Fibroblast of gingiva (primary cell): ENCODE measurements around the gene RAD23A.
"Not testable (repeated sequence)": the region's sequence is repeated elsewhere in the genome, so short reads cannot be mapped to it uniquely, and the experiment has no call there.

Experiments used
- DNase-seq: peaks from one replicate; pipeline ENCODE4 v3.0.0-alpha.2; 2011; ENCODE audit warnings: low read depth

Gene RAD23A

DNA sequence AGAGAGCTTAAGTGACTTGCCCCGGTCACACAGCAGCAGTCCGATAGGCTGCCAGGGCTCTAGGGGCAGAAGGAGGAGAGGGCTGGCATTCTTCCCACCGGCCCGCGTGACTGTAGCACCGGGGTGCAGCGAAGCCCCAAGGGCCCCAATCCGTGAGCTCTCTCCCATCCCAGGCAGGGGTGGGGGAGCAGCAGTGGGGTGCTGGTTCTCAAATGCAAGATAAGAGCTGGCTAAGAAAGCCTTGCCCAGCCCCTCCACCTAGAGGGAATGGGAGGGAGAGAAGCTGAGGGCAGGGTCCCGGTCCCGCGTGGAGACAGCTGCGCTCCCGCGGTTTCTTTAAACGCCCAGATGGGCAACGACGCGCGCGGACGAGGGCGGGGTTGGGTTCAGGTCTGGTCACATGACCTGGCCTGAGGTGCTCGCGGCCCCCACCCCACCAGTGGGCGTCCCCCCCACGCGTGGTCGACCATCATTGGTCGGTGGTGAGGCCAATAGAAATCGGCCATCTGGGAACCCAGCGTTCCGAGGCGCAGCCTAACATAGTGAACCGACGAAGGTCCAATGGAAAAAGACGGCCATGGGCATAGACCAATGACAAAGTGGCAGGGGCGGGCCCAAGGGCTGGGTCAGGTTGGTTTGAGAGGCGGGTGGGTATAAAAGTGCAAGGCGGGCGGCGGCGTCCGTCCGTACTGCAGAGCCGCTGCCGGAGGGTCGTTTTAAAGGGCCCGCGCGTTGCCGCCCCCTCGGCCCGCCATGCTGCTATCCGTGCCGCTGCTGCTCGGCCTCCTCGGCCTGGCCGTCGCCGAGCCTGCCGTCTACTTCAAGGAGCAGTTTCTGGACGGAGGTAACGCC is 7.5 kb upstream of the RAD23A start, which contains the start of gene CALR:
TSS of gene CALR (plus strand) at position 683 of the 852 bp plus-strand sequence. CDS start at position 754, 71 bp downstream.
- DNase-seq = peak; percentile 100

DNA sequence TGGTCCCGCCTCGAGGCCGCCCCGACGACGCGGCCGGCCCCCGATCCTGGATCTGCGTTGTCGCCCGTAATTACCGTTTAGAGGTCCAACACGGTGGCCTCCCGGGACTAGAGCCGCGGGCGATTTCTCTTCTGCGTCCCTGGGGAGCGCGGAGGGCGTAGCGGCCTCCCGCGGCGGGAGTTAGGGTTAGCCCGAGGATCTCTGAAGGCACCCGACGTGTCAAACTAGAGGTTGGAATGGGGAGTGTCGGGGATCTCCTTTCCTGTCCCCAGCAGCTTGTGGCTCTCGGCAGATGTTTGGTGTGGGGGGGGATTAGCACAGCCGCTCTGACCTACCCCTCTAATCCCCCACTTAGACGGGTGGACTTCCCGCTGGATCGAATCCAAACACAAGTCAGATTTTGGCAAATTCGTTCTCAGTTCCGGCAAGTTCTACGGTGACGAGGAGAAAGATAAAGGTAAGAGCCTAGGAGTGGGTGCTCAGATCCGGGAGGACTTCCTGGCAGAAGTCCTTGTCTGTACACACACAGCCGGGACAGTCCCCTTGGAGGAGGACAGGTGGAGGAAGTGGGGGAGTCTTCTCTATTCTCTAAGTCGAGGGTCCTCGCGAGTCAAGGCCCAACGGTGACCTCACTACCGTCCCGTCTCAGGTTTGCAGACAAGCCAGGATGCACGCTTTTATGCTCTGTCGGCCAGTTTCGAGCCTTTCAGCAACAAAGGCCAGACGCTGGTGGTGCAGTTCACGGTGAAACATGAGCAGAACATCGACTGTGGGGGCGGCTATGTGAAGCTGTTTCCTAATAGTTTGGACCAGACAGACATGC is 6.7 kb upstream of the RAD23A start:
- peak; percentile 55 for DNase-seq

DNA sequence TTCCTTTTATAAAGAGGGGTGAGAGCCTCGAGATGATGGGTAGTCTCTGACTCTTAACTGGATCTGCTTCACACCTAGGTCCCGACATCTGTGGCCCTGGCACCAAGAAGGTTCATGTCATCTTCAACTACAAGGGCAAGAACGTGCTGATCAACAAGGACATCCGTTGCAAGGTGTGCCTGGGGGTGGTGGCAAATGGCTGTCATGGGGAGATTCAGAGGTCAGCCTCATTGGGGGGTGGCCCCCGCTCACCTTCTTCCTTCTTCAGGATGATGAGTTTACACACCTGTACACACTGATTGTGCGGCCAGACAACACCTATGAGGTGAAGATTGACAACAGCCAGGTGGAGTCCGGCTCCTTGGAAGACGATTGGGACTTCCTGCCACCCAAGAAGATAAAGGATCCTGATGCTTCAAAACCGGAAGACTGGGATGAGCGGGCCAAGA is 5.7 kb upstream of the RAD23A start:
- no peak for DNase-seq

DNA sequence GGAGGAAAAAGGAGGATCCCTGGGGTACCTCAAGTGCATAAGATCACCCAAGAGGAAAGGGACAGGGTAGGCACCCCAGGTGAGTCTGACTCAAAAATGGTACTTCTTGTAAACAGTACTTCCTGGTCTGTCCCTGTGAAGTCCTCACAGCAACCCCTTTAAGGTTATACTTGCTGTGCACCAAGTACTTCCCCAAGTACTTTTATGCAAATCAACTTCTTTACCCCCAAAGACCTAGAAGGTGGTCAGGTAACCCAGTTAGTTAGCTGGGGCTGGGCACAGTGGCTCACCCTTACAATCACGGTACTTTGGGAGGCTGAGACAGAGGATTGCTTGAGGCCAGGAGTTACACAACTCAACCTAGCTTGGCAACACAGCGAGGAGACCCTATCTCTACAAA is 4.8 kb upstream of the RAD23A start:
- DNase-seq = no peak

DNA sequence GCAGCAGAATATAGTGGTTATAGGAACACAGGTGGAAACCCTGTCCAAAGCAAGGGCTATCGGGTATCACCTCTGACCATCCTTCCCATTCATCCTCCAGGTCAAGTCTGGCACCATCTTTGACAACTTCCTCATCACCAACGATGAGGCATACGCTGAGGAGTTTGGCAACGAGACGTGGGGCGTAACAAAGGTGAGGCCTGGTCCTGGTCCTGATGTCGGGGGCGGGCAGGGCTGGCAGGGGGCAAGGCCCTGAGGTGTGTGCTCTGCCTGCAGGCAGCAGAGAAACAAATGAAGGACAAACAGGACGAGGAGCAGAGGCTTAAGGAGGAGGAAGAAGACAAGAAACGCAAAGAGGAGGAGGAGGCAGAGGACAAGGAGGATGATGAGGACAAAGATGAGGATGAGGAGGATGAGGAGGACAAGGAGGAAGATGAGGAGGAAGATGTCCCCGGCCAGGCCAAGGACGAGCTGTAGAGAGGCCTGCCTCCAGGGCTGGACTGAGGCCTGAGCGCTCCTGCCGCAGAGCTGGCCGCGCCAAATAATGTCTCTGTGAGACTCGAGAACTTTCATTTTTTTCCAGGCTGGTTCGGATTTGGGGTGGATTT is 2.1 kb upstream of the RAD23A start:
- no peak for DNase-seq

DNA sequence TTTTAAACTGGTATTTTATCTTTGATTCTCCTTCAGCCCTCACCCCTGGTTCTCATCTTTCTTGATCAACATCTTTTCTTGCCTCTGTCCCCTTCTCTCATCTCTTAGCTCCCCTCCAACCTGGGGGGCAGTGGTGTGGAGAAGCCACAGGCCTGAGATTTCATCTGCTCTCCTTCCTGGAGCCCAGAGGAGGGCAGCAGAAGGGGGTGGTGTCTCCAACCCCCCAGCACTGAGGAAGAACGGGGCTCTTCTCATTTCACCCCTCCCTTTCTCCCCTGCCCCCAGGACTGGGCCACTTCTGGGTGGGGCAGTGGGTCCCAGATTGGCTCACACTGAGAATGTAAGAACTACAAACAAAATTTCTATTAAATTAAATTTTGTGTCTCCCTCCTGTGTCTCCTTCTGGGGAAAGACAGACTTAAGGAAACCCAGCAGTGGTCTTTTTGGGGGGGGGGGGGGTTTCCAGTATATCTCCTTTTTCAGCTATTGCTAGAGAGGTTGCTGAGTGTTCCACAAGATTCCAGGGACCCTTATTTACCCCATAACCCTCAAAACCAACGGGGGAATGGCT is 1.5 kb upstream of the RAD23A start:
- no peak for DNase-seq

DNA sequence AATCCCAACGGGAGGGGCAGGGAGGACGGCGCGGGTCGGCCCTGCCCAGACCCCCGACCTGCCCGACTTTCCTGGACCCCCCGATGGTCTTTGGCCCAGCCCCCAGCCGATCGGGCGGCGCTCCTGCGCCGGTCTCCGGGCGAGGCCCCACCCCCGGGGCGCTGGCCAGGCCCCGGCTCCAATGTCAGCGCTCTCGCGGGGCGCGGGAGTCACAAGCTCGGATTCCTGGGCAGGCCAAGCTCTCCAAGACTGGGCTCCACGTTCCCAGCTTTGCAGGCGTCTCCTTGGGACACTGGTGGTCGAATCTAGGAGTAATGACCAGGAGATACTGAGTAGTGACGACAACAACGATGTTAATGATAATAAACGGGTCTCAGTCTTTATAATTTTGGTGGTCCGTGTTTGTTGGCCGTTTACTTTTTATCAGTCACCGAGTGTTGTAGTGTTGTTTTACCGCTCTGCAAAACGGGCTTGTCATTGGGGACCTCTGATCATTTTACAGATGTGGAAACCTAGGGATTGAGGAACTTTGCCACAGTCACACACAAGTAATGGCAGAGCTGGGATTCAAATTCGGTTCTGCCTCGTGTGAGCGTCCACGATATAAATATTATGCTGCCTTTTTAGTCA is 545 bp downstream of the RAD23A start:
- DNase-seq = peak; percentile 85

DNA sequence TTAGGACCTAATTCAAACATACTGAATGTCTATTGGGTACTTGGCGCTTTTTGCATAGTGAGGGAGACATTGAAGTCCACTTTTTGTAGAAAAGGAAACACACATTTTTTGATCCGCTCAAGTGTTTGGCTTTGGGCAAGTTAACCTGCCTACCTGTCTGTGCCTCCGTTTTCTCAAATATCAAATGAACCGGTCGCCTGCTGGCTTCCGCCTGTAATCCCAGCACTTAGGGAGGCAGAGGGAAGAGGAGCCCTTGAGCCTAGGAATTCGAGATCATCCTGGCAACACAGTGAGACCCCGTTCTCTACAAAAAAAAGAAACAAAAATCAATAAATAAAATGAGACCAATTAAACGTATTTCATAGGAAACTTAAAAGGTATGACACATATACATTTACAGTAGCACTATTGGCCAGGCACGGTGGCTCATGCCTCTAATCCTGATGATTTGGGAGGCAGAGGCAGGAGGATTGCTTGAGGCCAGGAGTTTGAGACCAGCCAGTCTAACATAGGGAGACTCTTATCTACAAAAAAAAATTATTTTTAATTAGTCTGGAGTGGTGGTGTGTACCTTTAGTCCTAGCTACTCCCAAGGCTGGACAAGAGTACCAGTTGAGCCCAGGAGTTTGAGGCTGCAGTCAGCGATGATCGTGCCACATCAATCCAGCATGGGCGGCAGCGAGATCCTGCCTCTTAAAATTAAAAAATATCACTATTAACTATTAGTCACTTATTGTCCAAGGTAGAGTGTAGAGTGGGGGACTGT is 1.3 kb downstream of the RAD23A start:
- DNase-seq = no peak

DNA sequence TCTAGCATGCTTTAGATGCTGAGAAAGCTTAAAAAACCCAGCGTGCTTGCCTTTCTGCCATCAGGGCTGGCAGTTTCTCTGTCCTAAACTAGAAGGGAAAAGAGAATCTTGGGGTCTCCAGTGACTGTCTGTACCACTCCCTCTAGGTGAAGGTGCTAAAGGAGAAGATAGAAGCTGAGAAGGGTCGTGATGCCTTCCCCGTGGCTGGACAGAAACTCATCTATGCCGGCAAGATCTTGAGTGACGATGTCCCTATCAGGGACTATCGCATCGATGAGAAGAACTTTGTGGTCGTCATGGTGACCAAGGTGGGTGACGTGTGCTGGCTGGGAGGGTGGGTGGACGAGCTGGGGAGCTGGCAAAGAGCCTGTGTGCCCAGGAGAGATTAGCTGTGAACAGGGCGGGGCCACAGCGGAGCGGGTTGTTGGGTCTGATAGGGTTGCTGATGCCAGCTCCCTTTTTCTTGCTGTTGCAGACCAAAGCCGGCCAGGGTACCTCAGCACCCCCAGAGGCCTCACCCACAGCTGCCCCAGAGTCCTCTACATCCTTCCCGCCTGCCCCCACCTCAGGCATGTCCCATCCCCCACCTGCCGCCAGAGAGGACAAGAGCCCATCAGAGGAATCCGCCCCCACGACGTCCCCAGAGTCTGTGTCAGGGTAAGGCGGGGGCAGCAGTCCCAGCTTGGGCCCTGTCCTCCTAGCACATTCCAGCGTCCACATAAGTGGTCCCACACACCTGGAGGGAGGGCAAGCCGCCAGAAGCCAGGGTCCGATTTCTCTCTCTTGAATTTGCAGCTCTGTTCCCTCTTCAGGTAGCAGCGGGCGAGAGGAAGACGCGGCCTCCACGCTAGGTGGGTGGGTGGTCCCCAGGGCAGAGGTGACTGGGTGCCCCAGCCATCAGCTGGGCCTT is 2.3 kb downstream of the RAD23A start:
- DNase-seq = no peak

DNA sequence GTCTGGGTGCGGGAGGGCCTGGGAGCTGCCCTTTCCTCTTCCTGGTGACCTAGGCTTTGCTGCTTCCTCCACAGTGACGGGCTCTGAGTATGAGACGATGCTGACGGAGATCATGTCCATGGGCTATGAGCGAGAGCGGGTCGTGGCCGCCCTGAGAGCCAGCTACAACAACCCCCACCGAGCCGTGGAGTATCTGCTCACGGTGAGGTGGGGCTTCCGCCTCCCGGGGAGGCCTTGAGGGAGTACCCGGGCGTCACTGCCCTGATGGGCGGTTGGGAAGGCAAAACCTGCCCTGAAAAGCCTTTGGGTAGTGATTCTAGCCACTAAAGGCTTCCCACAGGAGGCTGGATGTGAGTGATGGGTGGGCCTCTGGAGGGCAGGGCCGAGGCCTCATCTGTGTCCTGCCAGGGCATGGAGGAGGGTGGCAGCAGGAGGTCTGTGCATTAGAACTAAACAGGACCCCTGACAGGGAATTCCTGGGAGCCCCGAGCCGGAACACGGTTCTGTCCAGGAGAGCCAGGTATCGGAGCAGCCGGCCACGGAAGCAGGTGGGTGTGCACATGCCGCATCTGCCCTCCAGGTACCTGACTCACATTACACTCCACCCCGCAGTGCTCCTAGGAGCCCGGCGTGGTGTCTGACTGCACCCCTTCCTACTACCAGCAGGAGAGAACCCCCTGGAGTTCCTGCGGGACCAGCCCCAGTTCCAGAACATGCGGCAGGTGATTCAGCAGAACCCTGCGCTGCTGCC is 3.1 kb downstream of the RAD23A start:
- DNase-seq = no peak

DNA sequence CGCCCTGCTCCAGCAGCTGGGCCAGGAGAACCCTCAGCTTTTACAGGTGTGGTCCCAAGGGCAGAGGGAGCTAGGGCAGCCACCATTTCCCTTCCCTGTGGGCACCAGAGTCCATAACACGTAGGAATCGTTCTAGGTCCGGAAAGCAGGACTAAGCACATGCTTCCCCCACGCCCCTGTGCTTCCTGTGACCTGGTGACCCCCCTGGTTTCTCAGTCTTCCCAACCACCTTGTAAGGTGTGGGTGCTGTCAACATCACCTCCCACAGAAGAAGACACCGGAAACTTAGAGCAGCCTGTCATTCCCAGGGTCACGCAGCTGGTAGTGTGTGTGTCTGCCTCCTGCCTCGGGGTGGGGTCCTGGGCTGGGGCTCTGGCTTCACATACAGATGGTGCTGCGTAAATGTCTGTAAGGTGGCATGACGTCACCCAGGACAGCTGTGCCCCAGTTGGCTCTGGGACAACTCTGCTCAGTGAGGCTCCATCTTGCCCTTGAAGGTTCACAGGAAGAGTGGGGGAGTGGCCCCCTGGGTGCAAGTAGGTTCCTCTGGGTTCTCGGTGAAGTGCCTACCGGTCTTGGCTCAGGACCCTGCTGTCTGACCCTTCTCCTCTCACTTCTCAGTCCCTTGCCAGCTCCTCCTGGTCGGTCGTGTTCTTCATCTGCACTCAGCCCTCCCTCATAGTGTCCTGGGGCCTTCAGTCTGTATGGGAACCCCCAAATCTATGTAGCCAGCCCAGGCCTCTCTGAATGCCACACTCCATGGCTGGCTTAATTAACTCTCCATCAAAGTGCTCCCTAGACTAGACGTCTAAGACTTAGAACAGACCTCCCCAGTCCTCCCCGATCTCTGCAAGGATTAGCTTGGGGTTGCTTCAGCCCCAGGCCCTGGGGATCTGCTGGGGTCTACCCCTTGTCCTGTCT is 4.0 kb downstream of the RAD23A start:
- no peak for DNase-seq

DNA sequence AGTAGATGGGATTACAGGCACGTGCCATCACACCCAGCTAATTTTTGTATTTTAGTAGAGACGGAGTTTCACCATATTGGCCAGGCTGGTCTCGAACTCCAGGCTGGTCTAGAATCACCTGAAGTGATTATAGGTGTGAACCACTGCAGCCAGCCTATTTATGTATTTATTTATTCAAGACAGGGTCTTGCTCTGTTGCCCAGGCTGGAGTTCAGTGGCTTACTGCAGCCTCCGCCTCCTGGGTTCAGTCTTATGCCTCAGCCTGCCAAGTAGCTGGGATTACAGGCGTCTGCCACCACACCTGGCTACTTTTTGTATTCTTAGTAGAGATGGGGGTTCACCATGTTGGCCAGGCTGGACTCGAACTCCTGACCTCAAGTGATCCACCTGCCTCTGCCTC is 6.4 kb downstream of the RAD23A start:
- DNase-seq = not testable (repeated sequence)

DNA sequence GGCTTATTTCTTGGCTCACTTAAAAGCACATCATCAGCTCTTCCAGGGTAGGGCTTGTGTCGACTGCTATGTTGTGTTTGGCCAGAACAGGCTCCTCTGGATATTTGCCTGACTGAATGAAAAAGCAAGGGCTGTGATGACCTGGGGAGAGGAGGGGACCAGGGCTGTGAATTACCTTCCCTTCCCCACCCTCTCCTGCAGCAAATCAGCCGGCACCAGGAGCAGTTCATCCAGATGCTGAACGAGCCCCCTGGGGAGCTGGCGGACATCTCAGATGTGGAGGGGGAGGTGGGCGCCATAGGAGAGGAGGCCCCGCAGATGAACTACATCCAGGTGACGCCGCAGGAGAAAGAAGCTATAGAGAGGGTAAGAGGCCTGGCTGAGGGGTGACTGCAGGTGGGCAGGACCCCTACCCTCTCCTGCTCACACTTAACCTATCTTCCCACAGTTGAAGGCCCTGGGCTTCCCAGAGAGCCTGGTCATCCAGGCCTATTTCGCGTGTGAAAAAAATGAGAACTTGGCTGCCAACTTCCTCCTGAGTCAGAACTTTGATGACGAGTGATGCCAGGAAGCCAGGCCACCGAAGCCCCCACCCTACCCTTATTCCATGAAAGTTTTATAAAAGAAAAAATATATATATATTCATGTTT is 7.0 kb downstream of the RAD23A start:
- DNase-seq = peak; percentile 73

DNA sequence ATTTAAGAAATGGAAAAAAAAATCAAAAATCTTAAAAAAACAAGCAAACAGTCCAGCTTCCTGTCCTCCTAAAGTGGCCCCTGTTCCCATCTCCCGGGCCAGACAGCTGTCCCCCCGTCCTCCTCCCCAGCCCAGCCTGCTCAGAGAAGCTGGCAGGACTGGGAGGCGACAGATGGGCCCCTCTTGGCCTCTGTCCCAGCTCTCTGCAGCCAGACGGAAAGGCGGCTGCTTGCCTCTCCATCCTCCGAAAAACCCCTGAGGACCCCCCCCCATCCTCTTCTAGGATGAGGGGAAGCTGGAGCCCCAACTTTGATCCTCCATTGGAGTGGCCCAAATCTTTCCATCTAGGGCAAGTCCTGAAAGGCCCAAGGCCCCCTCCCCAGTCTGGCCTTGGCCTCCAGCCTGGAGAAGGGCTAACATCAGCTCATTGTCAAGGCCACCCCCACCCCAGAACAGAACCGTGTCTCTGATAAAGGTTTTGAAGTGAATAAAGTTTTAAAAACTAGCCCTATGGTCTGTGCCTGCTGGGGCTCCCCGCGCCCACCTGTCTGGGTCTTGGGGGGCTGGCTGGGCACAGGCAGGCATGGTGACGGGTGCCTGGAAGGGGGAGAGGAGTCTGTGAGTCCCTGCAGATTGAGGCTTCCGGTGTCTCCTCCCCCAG is 7.6 kb downstream of the RAD23A start:
- no peak for DNase-seq

DNA sequence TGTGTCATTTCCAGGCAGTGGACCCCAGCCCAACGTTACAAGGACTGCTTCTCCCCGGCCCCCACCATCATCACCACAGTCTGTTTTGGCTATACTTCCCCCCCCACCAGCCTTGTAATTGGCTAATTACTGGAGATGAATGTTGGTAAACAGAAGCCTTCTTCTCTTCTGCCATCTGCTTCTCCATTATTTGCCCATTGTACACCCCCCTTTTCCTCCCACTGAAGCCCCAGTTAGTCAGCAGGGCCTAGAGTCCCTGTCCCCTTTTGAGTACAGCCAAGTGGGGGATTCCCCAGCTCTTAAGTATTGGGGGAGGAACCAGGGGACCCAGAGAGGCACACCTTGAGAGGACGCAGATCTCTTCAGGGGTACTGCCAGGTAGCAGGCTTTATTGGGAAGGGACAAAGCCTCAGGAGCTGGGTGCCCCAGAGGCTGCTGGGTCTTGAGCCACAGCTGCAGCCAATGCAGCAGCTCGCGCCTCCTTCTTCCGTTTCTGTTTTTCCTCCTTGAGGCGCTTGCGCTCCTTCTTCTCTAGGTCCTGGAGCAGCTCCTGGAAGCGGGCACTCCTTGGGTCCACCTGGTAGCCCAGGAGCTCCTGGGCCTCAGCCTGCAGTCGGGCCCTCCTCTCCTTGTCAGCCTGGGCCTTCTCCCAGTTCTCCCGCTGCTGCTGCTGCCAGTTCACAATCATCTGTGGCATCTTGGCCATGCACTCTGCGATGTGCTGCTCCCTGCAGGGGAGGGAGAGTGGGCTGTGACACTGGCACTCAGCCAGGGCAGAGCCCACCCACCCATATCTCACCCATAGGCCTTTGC is 8.3 kb downstream of the RAD23A start:
- no peak for DNase-seq

DNA sequence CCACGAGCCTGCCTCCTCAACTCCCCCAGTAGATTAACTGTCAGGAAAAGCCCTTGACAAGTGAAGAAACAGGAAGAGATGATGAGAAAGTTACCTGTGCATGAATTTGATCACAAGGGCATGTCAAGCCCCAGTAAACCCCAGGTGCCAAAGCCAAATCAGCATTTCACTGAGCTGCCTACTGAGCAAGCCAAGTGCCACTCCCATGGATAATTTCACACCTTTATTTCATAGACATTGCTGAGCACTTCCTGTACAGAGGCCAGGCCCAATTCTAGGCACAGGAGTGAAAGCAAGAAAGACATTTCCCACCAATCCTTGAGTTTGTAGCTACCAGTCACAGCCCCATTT is 8.9 kb downstream of the RAD23A start:
- DNase-seq = no peak
